ENCODE results near the gene VAV3. TPM values are rescaled to one million over a fixed set of nuclear protein-coding genes. Genes with fewer than 3 reads are reported as not detected.

VAV3 gene
- total RNA-seq, 2 experiments from 2014 or later: 5.5 to 5.6 TPM

DNA sequence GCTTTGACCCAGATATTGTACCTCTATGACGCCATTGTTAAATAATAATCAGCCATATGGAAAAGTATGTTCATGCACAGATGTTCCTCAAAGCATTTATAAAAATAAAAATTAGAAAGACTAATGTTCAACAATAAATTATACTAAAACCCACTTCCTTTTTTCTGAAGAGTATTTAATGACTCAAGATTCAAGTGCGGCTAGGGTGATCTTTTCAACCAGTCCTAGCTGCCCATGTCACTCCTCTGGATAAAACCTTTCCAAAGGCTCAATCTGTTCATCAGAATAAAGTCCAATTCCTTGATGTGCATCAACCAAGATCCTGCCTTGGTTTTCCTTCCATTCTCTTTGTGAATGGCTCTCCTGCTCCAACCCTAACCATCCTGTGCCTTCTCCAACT is 292.0 kb downstream of the VAV3 start:
- no peak for TF ChIP-seq CTCF (IDR thresholded peaks at IDR 0.05)

DNA sequence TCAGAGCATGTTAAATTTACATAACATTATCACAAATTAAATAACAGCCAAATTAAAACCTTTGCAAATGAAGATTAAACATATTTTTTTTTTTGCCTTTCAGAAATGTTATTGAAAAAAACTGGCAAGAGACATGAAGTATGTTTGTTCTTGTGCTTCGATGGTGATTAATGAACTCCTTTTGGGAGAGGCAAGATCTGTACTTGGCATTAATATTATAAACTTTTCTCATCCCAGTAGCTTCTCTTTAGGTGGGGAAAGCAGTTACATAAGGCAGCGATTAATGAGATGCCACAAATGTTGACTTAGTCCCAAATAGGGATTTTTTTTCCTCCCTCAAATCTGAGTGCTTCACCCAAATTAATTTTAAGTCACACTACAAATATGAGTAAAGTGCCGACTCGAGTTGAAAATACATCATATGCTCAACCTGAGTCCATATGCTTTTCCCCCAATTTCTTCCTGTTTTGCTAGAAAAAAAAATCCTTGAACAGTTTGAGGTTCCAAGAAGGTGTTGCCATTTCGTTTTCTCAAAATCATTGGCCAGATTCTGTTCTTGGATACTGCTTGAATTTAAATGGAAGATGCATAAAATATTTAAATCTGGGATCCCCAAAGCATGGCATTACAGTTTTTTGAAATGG is 294.5 kb downstream of the VAV3 start:
- ChIA-PET CTCF (no interaction called here), POLR2A (no interaction called here)
- intact Hi-C loops (cut with DNase I, micrococcal nuclease): no loop called here
- Mint-ChIP-seq H3K27me3 (no peaks in the 10 kb centered on the region), H3K27ac (no peak overlapping the region), H3K9me3 (peaks cover 2% of the 10 kb centered on the region), H3K4me3 (no peak overlapping the region), H3K36me3 (ENCODE audit: low read depth) (peaks cover 4% of the 10 kb centered on the region), H3K4me1 (ENCODE audit: low read depth) (no peaks in the 10 kb centered on the region)
- H3K9me3 ChIP-seq (ENCODE audit: control insufficient read depth in 1 of 2, insufficient read depth in 1 of 2, low read length in 2 of 2): no peaks in the 10 kb centered on the region
- H3K36me3 ChIP-seq (ENCODE audit: insufficient read depth, low read length): no peaks in the 10 kb centered on the region
- no peak for TF ChIP-seq CTCF (IDR thresholded peaks at IDR 0.05)
- H3K4me3 ChIP-seq (ENCODE audit: low read length): no peak overlapping the region
- no peaks in the 10 kb centered on the region for H3K27me3 ChIP-seq (ENCODE audit: control insufficient read depth in 1 of 2, insufficient read depth in 2 of 2, low read length in 2 of 2)
- DNase-seq (no peak), ATAC-seq (ENCODE audit: poor library complexity) (no peak)
- H3K27ac ChIP-seq (ENCODE audit: low read depth in 1 of 2, low read length in 2 of 2): no peak overlapping the region
- no peaks in the 10 kb centered on the region for H3K4me1 ChIP-seq (ENCODE audit: insufficient read depth, low read length)

More for the DNA sequence above, 292.0 kb downstream of the VAV3 start:
- no peak overlapping the region for H3K27ac ChIP-seq (ENCODE audit: low read depth in 1 of 2, low read length in 2 of 2)
- intact Hi-C loops (cut with DNase I, micrococcal nuclease): no loop called here
- H3K27me3 Mint-ChIP-seq: no peaks in the 10 kb centered on the region
- POLR2A ChIA-PET: no interaction called here
- peaks cover 2% of the 10 kb centered on the region for H3K9me3 Mint-ChIP-seq
- CTCF ChIA-PET: no interaction called here
- H3K27me3 ChIP-seq (ENCODE audit: control insufficient read depth in 1 of 2, insufficient read depth in 2 of 2, low read length in 2 of 2): no peaks in the 10 kb centered on the region
- ATAC-seq (ENCODE audit: poor library complexity): no peak
- H3K9me3 ChIP-seq (ENCODE audit: control insufficient read depth in 1 of 2, insufficient read depth in 1 of 2, low read length in 2 of 2): no peaks in the 10 kb centered on the region
- H3K36me3 Mint-ChIP-seq (ENCODE audit: low read depth): peaks cover 4% of the 10 kb centered on the region
- no peaks in the 10 kb centered on the region for H3K4me1 Mint-ChIP-seq (ENCODE audit: low read depth)
- H3K4me3 Mint-ChIP-seq: no peak overlapping the region
- H3K4me1 ChIP-seq (ENCODE audit: insufficient read depth, low read length): no peaks in the 10 kb centered on the region
- no peak for DNase-seq
- no peaks in the 10 kb centered on the region for H3K36me3 ChIP-seq (ENCODE audit: insufficient read depth, low read length)
- H3K4me3 ChIP-seq (ENCODE audit: low read length): no peak overlapping the region
- H3K27ac Mint-ChIP-seq: no peak overlapping the region

DNA sequence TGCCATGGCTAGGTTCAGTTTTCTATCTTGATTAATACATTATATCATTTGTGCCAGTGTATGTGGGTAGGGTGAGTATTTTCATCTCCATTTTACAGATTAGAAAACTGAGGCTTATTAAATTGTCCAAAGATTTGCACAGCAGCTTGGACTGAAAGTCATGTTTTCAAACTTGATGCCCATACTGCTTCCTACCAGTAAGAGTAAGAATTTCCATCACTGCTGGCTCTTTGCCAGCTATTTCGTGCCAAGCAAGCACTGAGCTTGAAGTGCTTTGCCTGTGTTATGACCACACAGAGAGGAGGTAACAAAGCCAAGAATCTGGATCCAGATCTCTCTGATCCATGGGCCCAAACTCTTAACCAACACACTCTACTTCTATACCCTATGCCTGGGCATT is 295.0 kb downstream of the VAV3 start:
- DNase-seq (no peak), ATAC-seq (ENCODE audit: poor library complexity) (no peak)
- Mint-ChIP-seq H3K4me3 (no peak overlapping the region), H3K27ac (no peak overlapping the region), H3K9me3 (no peaks in the 10 kb centered on the region), H3K36me3 (ENCODE audit: low read depth) (peaks cover 3% of the 10 kb centered on the region), H3K27me3 (no peaks in the 10 kb centered on the region), H3K4me1 (ENCODE audit: low read depth) (no peaks in the 10 kb centered on the region)
- H3K4me3 ChIP-seq (ENCODE audit: low read length): no peak overlapping the region
- intact Hi-C loops (cut with DNase I, micrococcal nuclease): no loop called here
- CTCF ChIA-PET: no interaction called here
- POLR2A ChIA-PET: no interaction called here
- H3K27me3 ChIP-seq (ENCODE audit: control insufficient read depth in 1 of 2, insufficient read depth in 2 of 2, low read length in 2 of 2): no peaks in the 10 kb centered on the region
- no peaks in the 10 kb centered on the region for H3K4me1 ChIP-seq (ENCODE audit: insufficient read depth, low read length)
- H3K36me3 ChIP-seq (ENCODE audit: insufficient read depth, low read length): no peaks in the 10 kb centered on the region
- H3K9me3 ChIP-seq (ENCODE audit: control insufficient read depth in 1 of 2, insufficient read depth in 1 of 2, low read length in 2 of 2): no peaks in the 10 kb centered on the region
- TF ChIP-seq CTCF (IDR thresholded peaks at IDR 0.05): no peak
- no peak overlapping the region for H3K27ac ChIP-seq (ENCODE audit: low read depth in 1 of 2, low read length in 2 of 2)

All from CD4-positive, alpha-beta T cell (primary cell).